Measurements from ENCODE around the gene MLANA.

MLANA gene, protein sequence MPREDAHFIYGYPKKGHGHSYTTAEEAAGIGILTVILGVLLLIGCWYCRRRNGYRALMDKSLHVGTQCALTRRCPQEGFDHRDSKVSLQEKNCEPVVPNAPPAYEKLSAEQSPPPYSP

DNA sequence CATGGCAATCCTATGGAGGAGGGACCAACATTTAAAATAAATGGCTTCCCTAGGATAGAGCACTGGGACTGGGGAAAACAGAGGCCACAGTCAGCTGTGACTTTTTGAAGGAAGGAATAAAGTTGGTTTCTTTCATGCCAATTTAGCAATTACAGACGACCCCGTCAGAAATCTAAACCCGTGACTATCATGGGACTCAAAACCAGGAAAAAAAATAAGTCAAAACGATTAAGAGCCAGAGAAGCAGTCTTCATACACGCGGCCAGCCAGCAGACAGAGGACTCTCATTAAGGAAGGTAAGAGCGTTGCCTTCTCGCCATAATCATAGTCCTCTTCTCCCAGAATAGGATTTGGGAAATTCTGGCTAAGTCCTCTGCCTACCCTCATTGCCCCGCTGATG is at the start of gene MLANA:
Gene MLANA, plus strand, starts transcription at position 249 of the 400 bp plus-strand sequence. CDS start 1,586 bp downstream, outside the sequence.
- CTCF ChIA-PET = no interaction called here

DNA sequence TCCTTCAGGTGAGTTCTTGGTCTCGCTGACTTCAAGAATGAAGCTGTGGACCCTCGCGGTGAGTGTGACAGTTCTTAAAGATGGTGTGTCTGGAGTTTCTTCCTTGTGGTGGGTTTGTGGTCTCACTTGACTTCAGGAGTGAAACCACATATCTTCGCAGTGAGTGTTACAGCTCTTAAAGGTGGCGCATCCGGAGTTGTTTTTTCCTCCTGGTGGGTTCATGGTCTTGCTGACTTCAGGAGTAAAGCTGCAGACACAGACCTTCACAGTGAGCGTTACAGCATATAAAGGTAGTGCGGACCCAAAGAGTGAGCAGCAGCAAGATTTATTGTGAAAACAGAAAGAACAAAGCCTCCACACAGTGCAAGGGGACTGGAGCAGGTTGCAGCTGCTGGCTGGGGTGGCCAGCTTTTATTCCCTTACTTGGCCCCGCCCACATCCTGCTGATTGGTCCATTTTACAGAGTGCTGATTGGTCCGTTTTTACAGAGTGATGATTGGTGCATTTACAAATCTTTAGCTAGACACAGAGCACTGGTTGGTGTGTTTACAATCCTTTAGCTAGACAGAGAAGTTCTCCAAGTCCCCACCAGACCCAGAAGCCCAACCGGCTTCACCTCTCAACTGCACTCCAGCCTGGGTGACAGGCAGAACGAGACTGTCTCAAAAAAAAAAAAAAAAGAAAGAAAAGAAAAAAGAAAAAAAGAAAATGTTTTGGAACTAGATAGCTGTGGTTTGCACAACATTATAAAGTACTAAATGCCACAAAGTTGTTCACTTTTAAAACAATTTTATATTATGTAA is 48.7 kb upstream of the MLANA start:
- TF ChIP-seq, protein P1, sequence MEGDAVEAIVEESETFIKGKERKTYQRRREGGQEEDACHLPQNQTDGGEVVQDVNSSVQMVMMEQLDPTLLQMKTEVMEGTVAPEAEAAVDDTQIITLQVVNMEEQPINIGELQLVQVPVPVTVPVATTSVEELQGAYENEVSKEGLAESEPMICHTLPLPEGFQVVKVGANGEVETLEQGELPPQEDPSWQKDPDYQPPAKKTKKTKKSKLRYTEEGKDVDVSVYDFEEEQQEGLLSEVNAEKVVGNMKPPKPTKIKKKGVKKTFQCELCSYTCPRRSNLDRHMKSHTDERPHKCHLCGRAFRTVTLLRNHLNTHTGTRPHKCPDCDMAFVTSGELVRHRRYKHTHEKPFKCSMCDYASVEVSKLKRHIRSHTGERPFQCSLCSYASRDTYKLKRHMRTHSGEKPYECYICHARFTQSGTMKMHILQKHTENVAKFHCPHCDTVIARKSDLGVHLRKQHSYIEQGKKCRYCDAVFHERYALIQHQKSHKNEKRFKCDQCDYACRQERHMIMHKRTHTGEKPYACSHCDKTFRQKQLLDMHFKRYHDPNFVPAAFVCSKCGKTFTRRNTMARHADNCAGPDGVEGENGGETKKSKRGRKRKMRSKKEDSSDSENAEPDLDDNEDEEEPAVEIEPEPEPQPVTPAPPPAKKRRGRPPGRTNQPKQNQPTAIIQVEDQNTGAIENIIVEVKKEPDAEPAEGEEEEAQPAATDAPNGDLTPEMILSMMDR (IDR thresholded peaks at IDR 0.05; ENCODE audit: insufficient read depth, low read length, missing control alignments) = no peak
- DNase-seq (ENCODE audit: low read depth, low spot score) = no peak
- ChIA-PET CTCF (interaction anchor here (0.9 to 6.3 kb wide), 2 partner anchors 8 to 44 kb away, joined by 7 to 61 read pairs; partner anchors contain the start of gene ERMP1), POLR2A (no interaction called here)
- H3K4me3 ChIP-seq (ENCODE audit: low read depth, low read length) = no peak overlapping the region

More for the DNA sequence above, at the start of gene MLANA:
- H3K4me3 ChIP-seq (ENCODE audit: low read depth, low read length) = no peak within 1 kb of the TSS
- DNase-seq (ENCODE audit: low read depth, low spot score) = no peak
- POLR2A ChIA-PET = no interaction called here
- TF ChIP-seq, protein P1 (IDR thresholded peaks at IDR 0.05; ENCODE audit: insufficient read depth, low read length, missing control alignments) = no peak

DNA sequence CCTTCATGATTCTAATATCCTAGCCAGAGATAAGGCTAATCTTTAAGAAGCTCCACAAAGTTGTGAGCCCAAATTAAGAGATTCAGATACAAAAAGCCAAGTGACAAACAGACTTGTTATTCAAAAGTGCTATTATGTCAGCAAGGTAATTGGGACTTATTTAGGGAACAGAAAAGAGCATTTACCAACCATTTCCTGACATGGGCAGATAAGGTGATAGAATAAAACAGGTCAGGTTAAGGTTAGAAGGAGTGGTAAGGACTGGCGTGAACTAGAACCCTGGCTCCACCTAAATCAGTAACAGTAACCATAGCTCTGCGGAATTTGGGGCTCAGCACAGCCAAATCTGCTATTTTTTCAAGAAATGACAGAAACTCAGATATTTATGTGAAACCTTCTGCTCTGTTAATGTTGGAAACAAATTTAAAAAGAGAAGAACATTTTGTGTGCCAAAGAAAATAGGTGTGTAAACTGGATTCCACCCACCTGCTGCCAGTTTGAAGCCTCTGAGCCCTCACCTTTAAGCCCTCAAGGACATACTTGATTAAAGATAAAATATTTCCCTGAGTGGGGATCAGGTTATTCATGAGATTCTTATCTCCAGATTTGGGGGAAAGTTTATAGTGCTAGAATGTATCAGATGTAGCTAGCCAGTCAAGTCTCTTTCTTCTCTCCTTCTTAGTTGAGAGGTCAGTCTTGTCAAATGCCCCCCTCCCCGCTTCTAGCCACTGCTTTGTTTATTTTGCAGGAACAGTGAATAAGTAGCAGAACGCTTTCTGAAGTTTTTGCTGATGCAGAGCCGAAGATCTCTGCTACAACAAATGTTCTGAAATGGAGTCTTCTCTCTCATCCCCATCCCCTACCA is 47.5 kb upstream of the MLANA start:
- no peak for DNase-seq (ENCODE audit: low read depth, low spot score)
- ChIA-PET POLR2A (no interaction called here), CTCF (interaction anchor here (0.9 to 6.3 kb wide), 2 partner anchors 9 to 43 kb away, joined by 7 to 61 read pairs; partner anchors contain the start of gene ERMP1)
- H3K4me3 ChIP-seq (ENCODE audit: low read depth, low read length) = no peak overlapping the region
- TF ChIP-seq, protein P1 (IDR thresholded peaks at IDR 0.05; ENCODE audit: insufficient read depth, low read length, missing control alignments) = no peak

DNA sequence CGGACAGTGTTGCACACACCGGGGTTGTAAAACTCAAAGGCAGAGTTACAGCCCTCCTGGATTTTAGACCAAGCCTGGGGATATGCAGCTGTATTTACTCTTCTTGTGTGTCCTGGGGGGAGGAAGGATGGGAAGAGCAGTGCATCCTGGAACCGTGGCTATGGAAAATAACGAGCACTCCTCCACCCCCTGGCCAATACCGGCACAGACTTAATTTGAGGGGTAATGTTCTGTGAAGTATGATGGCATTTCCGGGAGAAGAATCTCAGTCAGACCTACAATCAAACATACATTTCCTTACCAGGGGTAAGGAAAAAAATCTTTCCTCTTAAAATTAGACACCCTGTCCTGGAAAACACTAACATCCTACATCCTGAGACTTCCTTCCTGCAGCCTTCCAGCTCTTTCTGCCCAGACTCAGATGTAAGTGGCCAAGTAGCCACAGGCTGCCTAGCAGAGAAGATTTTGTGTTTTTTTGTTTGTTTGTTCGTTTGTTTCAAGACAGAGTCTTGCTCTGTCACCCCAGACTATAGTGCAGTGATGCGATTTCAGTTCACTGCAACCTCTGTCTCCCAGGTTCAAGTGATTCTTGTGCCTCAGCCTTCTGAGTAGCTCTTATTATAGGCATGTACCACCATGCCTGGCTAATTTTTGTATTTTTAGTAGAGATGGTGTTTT is 46.8 kb upstream of the MLANA start:
- POLR2A ChIA-PET = interaction anchor here (1.3 kb wide), 1 partner anchor 11 kb away, joined by 4 read pairs; the partner anchor contains the start of gene ERMP1
- DNase-seq (ENCODE audit: low read depth, low spot score) = no peak
- TF ChIP-seq, protein P1 (IDR thresholded peaks at IDR 0.05; ENCODE audit: insufficient read depth, low read length, missing control alignments) = no peak
- CTCF ChIA-PET = interaction anchor here (6.3 kb wide), 1 partner anchor 10 kb away, joined by 61 read pairs; the partner anchor contains the start of gene ERMP1
- H3K4me3 ChIP-seq (ENCODE audit: low read depth, low read length) = no peak overlapping the region

DNA sequence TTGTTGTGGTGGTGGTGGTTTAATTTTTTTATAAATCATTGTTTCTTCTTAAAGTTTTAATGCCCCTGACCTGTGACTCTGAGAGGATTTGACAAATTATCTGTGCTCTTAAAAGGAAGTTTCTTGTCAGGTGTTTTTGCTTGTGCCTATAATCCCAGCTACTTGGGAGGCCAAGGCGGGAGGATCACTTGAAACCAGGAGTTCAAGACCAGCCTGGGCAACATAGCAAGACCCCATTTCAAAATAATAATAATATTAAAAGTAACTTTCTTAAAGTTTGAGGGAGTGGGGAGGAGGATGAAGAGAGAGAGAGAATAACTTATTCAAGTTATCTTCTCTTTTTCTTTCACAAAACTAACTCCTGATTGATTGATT is 45.5 kb upstream of the MLANA start:
- ChIA-PET POLR2A (interaction anchor here (1.3 kb wide), 1 partner anchor 12 kb away, joined by 4 read pairs; the partner anchor contains the start of gene ERMP1), CTCF (interaction anchor here (6.3 kb wide), 1 partner anchor 11 kb away, joined by 61 read pairs; the partner anchor contains the start of gene ERMP1)
- DNase-seq (ENCODE audit: low read depth, low spot score) = no peak
- H3K4me3 ChIP-seq (ENCODE audit: low read depth, low read length) = no peak overlapping the region
- TF ChIP-seq, protein P1 (IDR thresholded peaks at IDR 0.05; ENCODE audit: insufficient read depth, low read length, missing control alignments) = no peak

All from AG04449 (cell line).